CD4-positive, alpha-beta memory T cell (primary cell): ENCODE measurements around the gene KRT79. TPM values are rescaled to one million over a fixed set of nuclear protein-coding genes. Genes with fewer than 3 reads are reported as not detected.

Experiments
- CTCF ChIA-PET: fragments of 350-600 bp; sonication (Branson Sonifier 250); formaldehyde crosslinking; loops from one replicate; lab custom pipeline; 2021; ENCODE audit warnings: inconsistent platforms; ENCODE audit not compliant: partially characterized antibody; lab: Charles Lee
- POLR2A ChIA-PET: fragments of 350-600 bp; sonication (Branson Sonifier 250); formaldehyde crosslinking; loops from one replicate; lab custom pipeline; 2021; ENCODE audit not compliant: partially characterized antibody; lab: Charles Lee
- DNase-seq, 5 donors: peaks; one replicate each; pipeline versions ENCODE4 v3.0.0 to v3.0.0-alpha.2; 2020 to 2022; ENCODE audit warnings: mixed read lengths in 1 of 5
- H3K27ac ChIP-seq: one replicate; pipeline ENCODE4 v1.7.0; 2013; ENCODE audit warnings: low read depth, low read length
- H3K27me3 ChIP-seq: 2 replicates; pipeline ENCODE4 v1.7.0; 2013; ENCODE audit warnings: mild to moderate bottlenecking, low read length, moderate library complexity; ENCODE audit not compliant: insufficient read depth
- H3K36me3 ChIP-seq: 2 replicates; pipeline ENCODE4 v1.7.0; 2013; ENCODE audit warnings: mild to moderate bottlenecking, low read length, moderate library complexity; ENCODE audit not compliant: insufficient read depth
- H3K4me1 ChIP-seq: 2 replicates; pipeline ENCODE4 v1.7.0; 2013; ENCODE audit warnings: mild to moderate bottlenecking, low read length, moderate library complexity; ENCODE audit not compliant: insufficient read depth
- H3K4me3 ChIP-seq, 2 donors: one replicate each; pipeline ENCODE4 v1.7.0; 2013; ENCODE audit warnings: low read length in 2 of 2, mild to moderate bottlenecking in 1 of 2
- H3K9me3 ChIP-seq, 2 donors: one replicate each; pipeline ENCODE4 v1.7.0; 2013; ENCODE audit warnings: low read length in 2 of 2, control low read depth in 1 of 2; ENCODE audit not compliant: control insufficient read depth in 1 of 2
- H3K27ac Mint-ChIP-seq, 7 donors: one replicate each; pipeline ENCODE4 v1.8.0; 2020 to 2021; ENCODE audit warnings: mixed read lengths in 7 of 7, mild to moderate bottlenecking in 6 of 7, inconsistent platforms in 3 of 7, moderate library complexity in 3 of 7
- H3K27me3 Mint-ChIP-seq, 2 donors: one replicate each; pipeline ENCODE4 v1.8.0; 2020 to 2021; ENCODE audit warnings: mixed read lengths in 2 of 2
- H3K36me3 Mint-ChIP-seq, 2 donors: one replicate each; pipeline ENCODE4 v1.8.0; 2020 to 2021; ENCODE audit warnings: mixed read lengths in 2 of 2, inconsistent platforms in 1 of 2, mild to moderate bottlenecking in 1 of 2
- H3K4me1 Mint-ChIP-seq, 4 donors: one replicate each; pipeline ENCODE4 v1.8.0; 2020 to 2021; ENCODE audit warnings: mixed read lengths in 4 of 4, mild to moderate bottlenecking in 1 of 4
- H3K4me3 Mint-ChIP-seq, 8 donors: one replicate each; pipeline ENCODE4 v1.8.0; 2020 to 2021; ENCODE audit warnings: mixed read lengths in 8 of 8, mild to moderate bottlenecking in 7 of 8, moderate library complexity in 6 of 8, inconsistent platforms in 3 of 8
- H3K9me3 Mint-ChIP-seq, 8 donors: one replicate each; pipeline ENCODE4 v1.8.0; 2020 to 2021; ENCODE audit warnings: mixed read lengths in 8 of 8, mild to moderate bottlenecking in 5 of 8, inconsistent platforms in 3 of 8, moderate library complexity in 1 of 8
- intact Hi-C: fragments of 100-400 bp; cut with micrococcal nuclease; formaldehyde crosslinking; loops from one replicate; pipeline ENCODE4 v1.15.1; 2023
- polyA plus RNA-seq, 2 donors: library from polyadenylated mRNA; unstranded; fragments of 300-500 nt; fragmentation: Illumina TruSeq; gene quantifications; one replicate each; pipeline ENCODE4 v1.2.3, GENCODE V29; 2021
- total RNA-seq, 2 experiments: library from RNA; stranded (reverse); gene quantifications; one replicate each; pipeline ENCODE4 v1.2.3, GENCODE V29; 2021

KRT79 gene
- total and polyA plus RNA-seq, 4 experiments from 2014 or later = not detected

- no peaks in the 10 kb centered on the region for H3K36me3 ChIP-seq
- H3K4me1 ChIP-seq = no peaks in the 10 kb centered on the region
- DNase-seq = no peak
- intact Hi-C loops = no loop called here
- H3K4me3 Mint-ChIP-seq = no peak overlapping the region
- H3K27ac ChIP-seq = no peak overlapping the region
- no peaks in the 10 kb centered on the region for H3K36me3 Mint-ChIP-seq
- ChIA-PET CTCF (no interaction called here), POLR2A (interaction anchor here (0.8 kb wide), 1 partner anchor 15 kb away, joined by 3 read pairs; no protein-coding TSS in a partner anchor)
- H3K9me3 Mint-ChIP-seq = peaks cover 0 to 1% (median 0%) of the 10 kb centered on the region in 8 donors
- H3K27me3 Mint-ChIP-seq = peaks cover 10 to 18% of the 10 kb centered on the region in 2 donors
- no peaks in the 10 kb centered on the region for H3K27me3 ChIP-seq
- H3K4me3 ChIP-seq = no peak overlapping the region
- H3K9me3 ChIP-seq = no peaks in the 10 kb centered on the region
- H3K4me1 Mint-ChIP-seq = peaks cover 3 to 12% (median 5%) of the 10 kb centered on the region in 4 donors
- H3K27ac Mint-ChIP-seq = no peak overlapping the region
Observed at GRCh38 chr12:52838609-52839435, 4.7 kb upstream of the KRT79 start.

GRCh38 chr12:52837781-52838608 lies 3.9 kb upstream of the KRT79 start:
- intact Hi-C loops = no loop called here
- H3K9me3 Mint-ChIP-seq = peaks cover 0 to 1% (median 0%) of the 10 kb centered on the region in 8 donors
- CTCF ChIA-PET = no interaction called here
- H3K27ac ChIP-seq = no peak overlapping the region
- POLR2A ChIA-PET = interaction anchor here (0.8 kb wide), 1 partner anchor 14 kb away, joined by 3 read pairs; no protein-coding TSS in a partner anchor
- no peak overlapping the region for H3K27ac Mint-ChIP-seq
- H3K9me3 ChIP-seq = no peaks in the 10 kb centered on the region
- DNase-seq = no peak
- H3K4me3 Mint-ChIP-seq = no peak overlapping the region
- H3K4me1 ChIP-seq = no peaks in the 10 kb centered on the region
- H3K27me3 ChIP-seq = no peaks in the 10 kb centered on the region
- peaks cover 10 to 18% of the 10 kb centered on the region in 2 donors for H3K27me3 Mint-ChIP-seq
- no peaks in the 10 kb centered on the region for H3K36me3 Mint-ChIP-seq
- peaks cover 3 to 12% (median 5%) of the 10 kb centered on the region in 4 donors for H3K4me1 Mint-ChIP-seq
- H3K4me3 ChIP-seq = no peak overlapping the region
- no peaks in the 10 kb centered on the region for H3K36me3 ChIP-seq

- Histone ChIP-seq H3K4me3 (no peak overlapping the region), H3K36me3 (no peaks in the 10 kb centered on the region), H3K27me3 (no peaks in the 10 kb centered on the region), H3K4me1 (no peaks in the 10 kb centered on the region), H3K27ac (no peak overlapping the region), H3K9me3 (no peaks in the 10 kb centered on the region)
- Mint-ChIP-seq H3K27me3 (peaks cover 10 to 18% of the 10 kb centered on the region in 2 donors), H3K4me1 (peaks cover 3 to 12% (median 5%) of the 10 kb centered on the region in 4 donors), H3K36me3 (no peaks in the 10 kb centered on the region), H3K27ac (peak overlapping the region in 1 of 7 donors; percentile 18), H3K4me3 (no peak overlapping the region), H3K9me3 (peaks cover 0 to 1% (median 0%) of the 10 kb centered on the region in 8 donors)
- intact Hi-C loops = no loop called here
- ChIA-PET POLR2A (no interaction called here), CTCF (no interaction called here)
- no peak for DNase-seq
Observed at GRCh38 chr12:52837413-52837741, 3.3 kb upstream of the KRT79 start.

- Mint-ChIP-seq H3K4me1 (peaks cover 3 to 12% (median 5%) of the 10 kb centered on the region in 4 donors), H3K27ac (peak overlapping the region in 3 of 7 donors; percentile 6 to 18 (median 16)), H3K4me3 (no peak overlapping the region), H3K27me3 (peaks cover 10 to 18% of the 10 kb centered on the region in 2 donors), H3K9me3 (peaks cover 0 to 1% (median 0%) of the 10 kb centered on the region in 8 donors), H3K36me3 (no peaks in the 10 kb centered on the region)
- no peak for DNase-seq
- no peaks in the 10 kb centered on the region for H3K4me1 ChIP-seq
- intact Hi-C loops = no loop called here
- CTCF ChIA-PET = no interaction called here
- POLR2A ChIA-PET = no interaction called here
- no peaks in the 10 kb centered on the region for H3K27me3 ChIP-seq
- no peak overlapping the region for H3K27ac ChIP-seq
- no peak overlapping the region for H3K4me3 ChIP-seq
- no peaks in the 10 kb centered on the region for H3K36me3 ChIP-seq
- H3K9me3 ChIP-seq = no peaks in the 10 kb centered on the region
Observed at GRCh38 chr12:52836491-52837412, 2.6 kb upstream of the KRT79 start.

- peak overlapping the region in 2 of 7 donors; percentile 1 to 16 for H3K27ac Mint-ChIP-seq
Observed at GRCh38 chr12:52836042-52836466, 1.9 kb upstream of the KRT79 start.

GRCh38 chr12:52835271-52836041 lies 1.3 kb upstream of the KRT79 start:
- intact Hi-C loops = no loop called here
- Histone ChIP-seq H3K27ac (no peak overlapping the region), H3K27me3 (no peaks in the 10 kb centered on the region), H3K9me3 (no peaks in the 10 kb centered on the region), H3K4me3 (no peak overlapping the region), H3K4me1 (no peaks in the 10 kb centered on the region), H3K36me3 (no peaks in the 10 kb centered on the region)
- H3K9me3 Mint-ChIP-seq = peaks cover 0 to under 1% (median 0%) of the 10 kb centered on the region in 8 donors
- H3K4me1 Mint-ChIP-seq = peaks cover 3 to 12% (median 5%) of the 10 kb centered on the region in 4 donors
- peak overlapping the region in 1 of 7 donors; percentile 48 for H3K27ac Mint-ChIP-seq
- CTCF ChIA-PET = no interaction called here
- DNase-seq = no peak
- peaks cover 10 to 17% of the 10 kb centered on the region in 2 donors for H3K27me3 Mint-ChIP-seq
- POLR2A ChIA-PET = no interaction called here
- no peak overlapping the region for H3K4me3 Mint-ChIP-seq
- H3K36me3 Mint-ChIP-seq = no peaks in the 10 kb centered on the region

More at GRCh38 chr12:52836042-52836466, 1.9 kb upstream of the KRT79 start:
- Mint-ChIP-seq H3K9me3 (peaks cover 0 to 1% (median 0%) of the 10 kb centered on the region in 8 donors), H3K27me3 (peaks cover 10 to 20% of the 10 kb centered on the region in 2 donors), H3K4me1 (peaks cover 3 to 12% (median 5%) of the 10 kb centered on the region in 4 donors), H3K4me3 (no peak overlapping the region), H3K36me3 (no peaks in the 10 kb centered on the region)
- Histone ChIP-seq H3K4me3 (no peak overlapping the region), H3K27me3 (no peaks in the 10 kb centered on the region), H3K4me1 (no peaks in the 10 kb centered on the region), H3K36me3 (no peaks in the 10 kb centered on the region), H3K27ac (no peak overlapping the region), H3K9me3 (no peaks in the 10 kb centered on the region)
- ChIA-PET POLR2A (no interaction called here), CTCF (no interaction called here)
- no peak for DNase-seq
- intact Hi-C loops = no loop called here
